ENCODE results near the gene ZNF738.

DNA sequence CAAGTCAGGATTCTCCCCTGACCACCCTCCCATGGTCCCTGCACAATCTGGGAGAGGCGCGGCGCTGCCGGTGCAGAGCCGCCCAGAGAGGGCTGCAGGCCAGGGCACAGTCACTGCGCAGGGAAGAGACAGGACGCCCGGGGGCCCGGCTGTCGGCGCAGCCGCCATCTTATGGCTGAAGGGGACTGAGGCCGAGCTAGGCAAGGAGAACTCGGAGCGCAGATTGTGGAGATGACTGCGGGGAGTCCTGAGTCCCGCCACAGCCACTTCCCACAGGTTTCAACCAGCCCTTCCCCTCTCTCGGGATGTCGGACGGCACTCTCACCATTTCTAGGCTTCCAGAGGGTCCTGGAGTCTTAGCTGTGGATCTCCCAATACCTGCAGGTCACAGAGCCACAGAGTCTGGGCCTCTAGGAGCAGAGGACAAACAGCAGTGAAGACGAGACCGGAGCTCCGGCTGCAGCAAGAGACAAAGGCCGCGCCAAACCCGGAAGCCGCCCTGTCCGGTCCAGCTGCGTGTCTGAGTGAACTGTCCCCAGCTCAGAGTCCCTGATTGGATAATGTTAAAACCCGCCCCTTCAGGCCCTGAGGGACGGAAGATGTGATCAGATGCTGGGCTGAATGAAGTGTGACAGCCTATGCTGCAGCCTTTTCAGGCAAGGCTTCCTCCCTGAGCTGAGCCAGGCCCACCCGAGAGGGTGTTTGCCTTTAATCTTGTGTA, 29.8 kb upstream of the ZNF738 start, which contains the start of gene ZNF708:
- TF ChIP-seq, protein P1, sequence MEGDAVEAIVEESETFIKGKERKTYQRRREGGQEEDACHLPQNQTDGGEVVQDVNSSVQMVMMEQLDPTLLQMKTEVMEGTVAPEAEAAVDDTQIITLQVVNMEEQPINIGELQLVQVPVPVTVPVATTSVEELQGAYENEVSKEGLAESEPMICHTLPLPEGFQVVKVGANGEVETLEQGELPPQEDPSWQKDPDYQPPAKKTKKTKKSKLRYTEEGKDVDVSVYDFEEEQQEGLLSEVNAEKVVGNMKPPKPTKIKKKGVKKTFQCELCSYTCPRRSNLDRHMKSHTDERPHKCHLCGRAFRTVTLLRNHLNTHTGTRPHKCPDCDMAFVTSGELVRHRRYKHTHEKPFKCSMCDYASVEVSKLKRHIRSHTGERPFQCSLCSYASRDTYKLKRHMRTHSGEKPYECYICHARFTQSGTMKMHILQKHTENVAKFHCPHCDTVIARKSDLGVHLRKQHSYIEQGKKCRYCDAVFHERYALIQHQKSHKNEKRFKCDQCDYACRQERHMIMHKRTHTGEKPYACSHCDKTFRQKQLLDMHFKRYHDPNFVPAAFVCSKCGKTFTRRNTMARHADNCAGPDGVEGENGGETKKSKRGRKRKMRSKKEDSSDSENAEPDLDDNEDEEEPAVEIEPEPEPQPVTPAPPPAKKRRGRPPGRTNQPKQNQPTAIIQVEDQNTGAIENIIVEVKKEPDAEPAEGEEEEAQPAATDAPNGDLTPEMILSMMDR (IDR thresholded peaks at IDR 0.05), result no peak
- TF ChIP-seq POLR2AphosphoS5 (IDR thresholded peaks at IDR 0.05), result peak in 2 of 3 donors; percentile 70 to 84

All from breast epithelium (tissue), 3 donors.